Keratinocyte (primary cell): ENCODE results near the gene PACS2.

Experiments used
- CTCF ChIP-seq, 3 experiments: IDR thresholded peaks in 1 of 3; conservative IDR thresholded peaks in 1 of 3; optimal IDR thresholded peaks in 1 of 3; 2 replicates in 2 of 3; 3 replicates in 1 of 3; pipeline versions ENCODE3 to v1.5.1; 2011; ENCODE audit warnings: low read length in 3 of 3, mild to moderate bottlenecking in 3 of 3, moderate library complexity in 2 of 3, control low read depth in 1 of 3, inconsistent platforms in 1 of 3; ENCODE audit not compliant: insufficient read depth in 2 of 3; ENCODE audit errors: extremely low read depth in 1 of 3
- EZH2 ChIP-seq: IDR thresholded peaks from one replicate; pipeline ENCODE4 v1.6.1; 2012; ENCODE audit warnings: inconsistent platforms, mild to moderate bottlenecking, low read length, moderate library complexity

- no peak for TF ChIP-seq EZH2
- TF ChIP-seq CTCF (optimal IDR thresholded peaks at IDR 0.05 in 1 of 3, IDR thresholded peaks at IDR 0.05 in 1 of 3, conservative IDR thresholded peaks at IDR 0.05 in 1 of 3; ENCODE audit: extremely low read depth in 1 of 3, insufficient read depth in 2 of 3, low read length in 3 of 3), result peak in 1 of 3 experiments; percentile 8
These were observed 718 bp downstream of the PACS2 start for GRCh38 chr14:105315211-105315721.
